GM19240 (cell line): ENCODE measurements around the gene PRPF39.
A peak's percentile ranks its signal among the peaks of the same experiment; 100 is the strongest.
"Not testable (repeated sequence)": the region's sequence is repeated elsewhere in the genome, so short reads cannot be mapped to it uniquely, and the experiment has no call there.

Experiments used
- DNase-seq: peaks from one replicate; pipeline ENCODE4 v3.0.0; 2011; ENCODE audit warnings: low spot score; ENCODE audit not compliant: insufficient read length

Gene PRPF39

DNA sequence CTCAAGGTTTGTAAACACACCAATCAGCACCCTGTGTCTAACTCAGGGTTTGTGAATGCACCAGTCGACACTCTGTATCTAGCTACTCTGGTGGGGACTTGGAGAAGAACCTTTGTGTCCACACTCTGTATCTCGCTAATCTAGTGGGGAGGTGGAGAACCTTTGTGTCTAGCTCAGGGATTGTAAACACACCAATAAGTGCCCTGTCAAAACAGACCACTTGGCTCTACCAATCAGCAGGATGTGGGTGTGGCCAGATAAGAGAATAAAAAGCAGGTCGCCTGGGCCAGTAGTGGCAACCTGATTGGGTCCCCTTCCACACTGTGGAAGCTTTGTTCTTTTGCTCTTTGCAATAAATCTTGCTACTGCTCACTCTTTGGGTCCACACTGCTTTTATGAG is 2.8 kb upstream of the PRPF39 start:
- DNase-seq = not testable (repeated sequence)

DNA sequence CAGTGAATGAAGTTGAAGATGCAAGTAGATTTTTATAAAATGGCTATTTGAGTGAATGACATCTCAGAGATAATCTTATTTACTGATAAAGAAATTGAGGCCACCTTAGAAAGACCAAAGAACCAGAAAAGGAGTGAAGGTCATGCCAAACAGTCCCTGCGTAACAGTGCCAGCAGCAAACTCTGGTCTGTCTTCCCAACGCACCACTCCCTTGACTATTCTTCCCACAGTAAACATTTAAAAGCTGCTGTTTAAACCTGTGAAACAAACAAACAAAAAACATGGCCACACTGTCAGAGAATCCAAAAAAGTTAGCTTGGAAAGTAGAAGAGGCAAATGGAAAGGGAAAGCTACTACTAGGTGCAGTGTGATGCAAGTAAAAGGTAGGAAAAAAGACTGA is 1.5 kb upstream of the PRPF39 start:
- DNase-seq = no peak

DNA sequence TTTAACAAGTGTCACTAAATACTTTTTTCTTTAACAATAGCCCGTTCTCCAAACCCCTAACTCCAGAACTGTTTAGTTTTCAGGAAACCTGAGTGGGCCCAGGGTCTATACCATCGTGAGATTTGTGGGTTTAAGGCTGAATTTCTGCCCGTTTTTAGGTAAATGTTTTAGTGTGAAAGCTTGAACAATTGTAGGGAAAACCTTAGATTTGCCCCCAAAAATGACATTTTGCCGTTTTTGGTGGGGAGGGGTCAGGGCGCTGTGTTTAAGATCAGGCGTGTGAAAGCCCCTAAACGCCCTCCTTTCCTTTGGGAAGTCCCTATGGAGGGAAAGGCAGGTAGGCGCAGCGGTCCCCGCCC is 320 bp upstream of the PRPF39 start:
- DNase-seq = no peak

DNA sequence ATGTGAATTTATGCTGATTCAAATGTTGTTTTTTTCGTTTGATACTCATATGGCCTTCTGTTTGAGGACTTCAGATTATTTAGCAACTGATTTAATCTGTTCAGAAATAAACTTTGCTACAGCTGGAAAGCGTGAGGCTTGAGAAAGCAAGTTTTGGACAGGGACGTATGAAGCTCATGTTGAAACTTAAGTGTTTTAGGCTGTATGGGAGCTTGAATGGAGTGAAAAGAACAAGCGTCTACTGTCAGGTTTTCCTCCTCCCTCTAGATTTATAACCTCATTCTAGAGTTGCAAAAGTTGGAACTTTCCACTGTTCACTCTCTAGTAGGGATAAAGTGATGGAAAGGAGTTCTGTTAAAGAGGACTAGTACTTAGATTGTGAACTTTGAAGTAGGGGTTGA is 1.0 kb downstream of the PRPF39 start:
- DNase-seq = no peak

DNA sequence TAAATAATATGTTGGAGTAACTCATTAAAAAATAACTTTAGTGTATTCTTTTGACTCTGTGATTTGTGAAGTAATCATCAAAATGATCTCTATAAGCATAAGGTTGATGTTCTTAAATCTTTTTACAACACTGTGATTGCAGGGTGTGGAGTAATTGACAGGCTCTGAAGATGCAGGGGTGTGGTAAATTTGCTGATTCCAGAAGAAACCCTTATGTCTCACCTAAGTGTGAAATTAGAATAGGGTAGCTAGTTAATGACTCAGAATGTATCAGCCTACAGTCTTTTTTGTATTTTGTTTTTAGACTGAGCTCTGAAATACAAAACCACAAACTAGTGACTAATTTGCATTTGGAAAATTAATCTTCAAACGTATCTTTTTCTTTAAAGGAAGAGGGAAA is 5.9 kb downstream of the PRPF39 start:
- DNase-seq = no peak

DNA sequence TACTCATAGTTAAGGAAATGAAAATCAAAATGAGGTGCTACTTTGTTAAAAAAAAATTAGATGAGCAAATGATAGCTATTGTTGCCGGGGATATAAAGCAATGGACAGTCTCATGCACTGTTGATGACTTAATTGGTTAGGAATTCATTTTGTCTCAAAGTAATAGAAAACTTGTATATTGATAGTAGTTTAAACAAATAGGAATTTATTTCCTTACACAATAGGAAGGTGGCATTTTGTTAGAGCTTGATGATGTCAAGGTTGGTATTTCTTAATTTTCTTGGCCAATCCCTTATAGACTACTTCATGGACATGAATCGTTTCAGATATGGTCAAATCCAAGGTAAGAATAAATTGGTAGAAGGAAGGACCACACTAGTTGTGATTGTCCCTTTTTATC is 7.8 kb downstream of the PRPF39 start:
- no peak for DNase-seq

DNA sequence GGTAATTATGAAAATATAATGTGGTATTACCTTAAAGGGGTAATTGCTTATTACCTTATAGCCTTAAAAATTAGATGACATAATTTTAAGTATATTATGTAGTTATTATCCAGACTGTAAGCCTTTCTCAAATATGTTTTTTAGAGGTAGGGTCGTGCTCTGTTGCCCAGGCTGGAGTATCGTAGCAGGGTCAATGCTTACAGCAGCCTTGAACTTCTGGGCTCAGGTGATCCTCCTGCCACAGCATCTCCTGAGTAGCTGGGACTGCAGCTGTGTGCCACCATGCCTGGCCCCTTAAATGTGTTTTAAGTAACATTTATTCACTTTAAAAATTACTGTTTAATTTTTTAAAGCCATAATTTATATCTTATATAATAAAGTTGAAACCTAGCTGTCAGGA is 10.4 kb downstream of the PRPF39 start:
- DNase-seq = no peak

DNA sequence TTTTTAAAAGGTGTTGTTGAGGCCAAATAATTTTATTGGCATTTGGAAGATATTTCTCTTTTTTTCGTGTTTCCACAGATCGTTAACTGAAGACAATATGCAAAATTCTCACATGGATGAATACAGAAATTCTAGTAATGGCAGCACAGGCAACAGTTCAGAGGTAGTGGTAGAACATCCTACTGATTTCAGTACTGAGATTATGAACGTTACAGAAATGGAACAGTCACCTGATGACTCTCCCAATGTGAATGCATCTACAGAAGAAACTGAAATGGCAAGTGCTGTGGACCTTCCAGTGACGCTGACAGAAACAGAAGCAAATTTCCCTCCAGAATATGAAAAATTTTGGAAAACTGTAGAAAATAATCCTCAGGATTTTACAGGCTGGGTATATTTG is 11.2 kb downstream of the PRPF39 start:
- DNase-seq = no peak

DNA sequence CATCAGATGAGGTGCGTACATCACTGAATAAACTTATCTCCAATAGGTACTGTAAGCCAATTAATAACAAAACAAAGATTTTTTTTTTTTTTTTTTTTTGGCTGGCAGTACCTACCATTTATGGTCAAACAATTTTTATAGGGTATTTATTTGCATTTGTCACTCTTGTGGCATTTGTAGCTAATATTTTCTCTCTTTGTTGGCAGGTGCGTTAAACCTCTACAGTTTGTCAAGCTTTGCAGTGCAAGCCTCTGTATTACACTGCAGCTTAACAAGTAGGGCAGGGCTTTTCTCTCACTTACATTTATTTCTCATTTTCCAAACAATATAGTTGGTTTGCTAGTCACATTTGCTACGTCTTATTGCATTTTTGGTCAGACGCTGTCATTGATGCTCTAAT is 12.3 kb downstream of the PRPF39 start:
- no peak for DNase-seq

DNA sequence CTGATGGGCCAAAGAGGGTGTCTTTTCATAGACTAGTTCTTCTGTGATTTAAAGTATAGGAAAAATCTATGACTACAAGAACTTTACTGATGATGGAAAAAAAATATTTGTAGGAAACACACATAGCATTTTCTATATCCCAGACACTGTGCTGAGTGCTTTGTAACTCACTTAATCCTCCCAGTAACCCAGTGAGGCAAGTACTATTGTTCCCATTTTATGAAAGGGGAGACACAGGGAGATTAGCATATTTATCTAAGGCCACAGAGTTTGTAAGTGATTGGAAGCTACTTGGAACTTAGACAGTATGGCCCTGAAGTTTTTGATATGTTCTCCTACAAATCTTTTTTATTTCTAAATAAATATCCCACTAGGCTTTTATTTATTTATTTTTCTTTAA is 19.9 kb downstream of the PRPF39 start:
- DNase-seq = no peak

DNA sequence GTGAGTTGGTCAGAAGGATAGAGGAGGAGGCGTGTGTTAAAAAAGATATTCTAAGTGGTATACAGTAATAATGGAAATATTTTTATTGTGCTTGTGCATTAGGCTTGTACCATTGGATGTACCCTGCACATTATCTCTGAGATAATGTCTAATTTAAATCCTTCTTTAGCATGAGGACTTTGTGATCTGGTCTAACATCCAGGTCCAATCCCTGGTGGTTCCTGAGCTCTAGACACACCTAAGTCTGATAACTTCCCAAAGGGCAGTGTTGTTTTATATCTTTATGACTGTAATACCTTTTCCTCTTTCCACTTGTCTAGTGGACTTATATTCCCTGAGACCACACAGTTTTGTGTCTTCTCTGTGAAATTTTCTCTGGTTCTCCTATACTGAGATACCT is 20.6 kb downstream of the PRPF39 start:
- DNase-seq = no peak

DNA sequence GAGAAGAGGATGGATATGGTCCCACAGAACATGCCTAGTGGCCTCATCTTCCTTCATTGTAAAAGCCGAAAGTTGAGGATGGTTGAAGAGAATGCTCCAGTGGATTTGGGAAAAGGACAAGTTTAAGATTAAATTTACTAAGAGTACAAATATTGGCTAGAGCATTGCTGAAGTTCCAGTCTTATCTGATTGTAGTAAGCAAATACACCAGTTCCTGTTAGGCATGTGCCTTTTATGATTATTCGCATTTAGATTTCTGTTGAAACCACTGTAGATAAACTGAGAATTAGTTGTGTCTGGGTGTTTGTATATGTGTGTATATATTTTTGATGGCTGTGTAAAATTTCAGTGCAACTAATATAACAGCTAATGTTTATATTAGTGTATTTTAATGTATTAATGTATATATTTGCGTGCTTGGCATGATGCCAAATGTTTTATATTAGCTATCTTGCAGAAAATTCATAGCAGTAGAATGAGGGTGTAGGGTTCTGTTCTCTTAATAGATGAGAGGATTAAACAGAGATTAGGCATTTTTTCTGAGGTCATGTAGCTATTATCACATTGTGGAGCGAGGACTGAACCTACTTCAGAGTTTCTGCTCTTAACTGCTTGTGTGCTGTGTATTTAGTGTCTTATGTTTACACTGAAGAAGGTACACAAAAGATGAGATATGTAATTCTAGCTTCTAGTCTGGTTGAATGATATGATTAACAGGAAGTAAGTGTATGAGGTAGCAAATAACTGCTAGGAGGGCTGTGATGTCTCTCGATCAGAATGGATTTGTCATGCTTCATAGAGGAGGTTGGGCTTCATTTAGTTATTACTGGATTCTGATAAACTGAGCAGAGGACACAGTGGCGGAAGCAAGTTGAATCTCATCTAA is 29.2 kb downstream of the PRPF39 start:
- no peak for DNase-seq

DNA sequence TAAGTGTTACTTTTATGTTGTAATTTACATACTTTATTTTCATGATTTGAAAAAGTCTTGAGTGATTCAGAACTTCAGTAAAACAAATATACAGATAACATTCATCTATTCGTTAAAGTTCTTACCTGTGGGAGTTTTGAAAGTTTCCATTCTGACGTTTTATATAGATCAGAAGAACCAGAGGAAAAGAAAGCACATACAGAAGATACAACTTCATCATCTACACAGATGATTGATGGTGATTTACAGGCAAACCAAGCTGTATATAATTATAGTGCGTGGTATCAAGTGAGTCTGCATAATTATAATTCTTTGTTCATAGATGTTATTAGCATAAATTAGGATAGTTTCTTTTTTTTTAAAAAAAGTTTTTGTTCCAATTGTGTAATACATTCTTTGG is 30.4 kb downstream of the PRPF39 start:
- DNase-seq = no peak

DNA sequence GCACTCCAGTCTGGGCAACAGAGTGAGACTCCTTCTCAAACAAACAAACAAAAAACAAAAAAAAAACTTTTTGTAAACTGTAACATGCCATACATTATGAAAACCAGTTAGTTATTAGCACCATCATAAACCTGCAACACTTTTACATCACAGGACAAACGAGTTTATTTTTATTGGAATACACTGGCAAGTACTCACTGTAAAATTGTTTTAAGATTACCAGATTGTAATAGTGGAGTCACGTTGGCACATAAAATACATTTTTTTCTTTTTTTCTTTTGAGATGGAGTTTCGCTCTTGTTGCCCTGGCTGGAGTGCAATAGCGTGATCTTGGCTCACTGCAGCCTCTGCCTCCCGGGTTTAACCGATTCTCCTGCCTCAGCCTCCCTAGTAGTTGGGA is 34.7 kb downstream of the PRPF39 start:
- no peak for DNase-seq

DNA sequence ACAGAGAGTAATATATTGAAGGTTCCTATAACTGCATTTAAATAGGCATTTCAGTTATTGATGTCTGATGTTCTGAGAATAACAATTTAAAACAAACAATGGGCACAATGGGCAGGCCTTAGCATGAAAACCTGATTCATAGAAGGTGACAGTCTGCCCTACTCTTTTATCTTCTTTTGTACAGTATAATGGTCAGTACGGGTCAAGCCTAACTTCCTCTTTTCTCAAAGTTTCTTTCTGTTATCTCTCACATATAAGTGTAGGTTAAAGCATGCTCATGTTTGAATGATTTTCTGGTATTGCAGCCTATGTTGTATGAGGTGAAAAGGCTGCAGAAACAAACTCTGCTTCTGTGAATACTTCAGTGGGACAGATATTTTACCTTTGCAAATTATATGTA is 36.2 kb downstream of the PRPF39 start:
- DNase-seq = no peak

DNA sequence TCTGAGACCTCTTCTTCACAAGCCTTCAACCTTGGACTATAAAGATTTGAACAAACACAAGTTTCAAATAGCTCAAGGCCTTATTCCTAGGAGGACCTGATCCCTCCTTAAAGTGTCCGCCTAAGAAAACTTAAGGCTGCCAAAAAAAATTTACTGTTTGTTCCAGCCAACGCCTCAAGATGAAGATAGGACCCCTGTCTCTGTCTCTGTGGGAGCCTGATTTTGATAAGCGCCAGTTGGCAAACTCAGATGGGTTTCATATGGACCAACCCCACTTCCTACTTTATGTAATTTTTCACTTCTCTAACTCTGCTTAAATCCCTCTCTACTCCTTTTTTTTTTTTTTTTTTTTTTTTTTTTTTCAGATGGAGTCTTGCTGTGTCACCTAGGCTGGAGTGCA is 39.4 kb downstream of the PRPF39 start:
- no peak for DNase-seq

DNA sequence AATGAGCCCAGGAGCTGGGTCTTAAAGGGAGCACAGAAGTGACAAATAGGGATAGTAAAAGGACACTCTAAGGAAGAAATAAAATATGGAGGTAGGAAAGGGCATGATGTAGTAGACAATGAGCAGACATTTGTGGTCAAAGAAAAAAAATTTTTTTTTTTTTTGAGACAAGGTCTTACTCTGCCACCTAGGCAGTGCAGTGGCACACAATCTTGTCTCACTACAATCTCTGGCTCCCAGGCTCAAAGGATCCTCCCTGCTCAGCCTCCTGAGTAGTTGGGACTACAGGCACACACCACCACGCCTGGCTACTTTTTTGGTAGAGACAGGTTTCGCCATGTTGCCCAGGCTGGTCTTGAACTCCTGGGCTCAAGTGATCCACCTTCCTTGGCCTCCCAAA is 41.8 kb downstream of the PRPF39 start:
- no peak for DNase-seq

DNA sequence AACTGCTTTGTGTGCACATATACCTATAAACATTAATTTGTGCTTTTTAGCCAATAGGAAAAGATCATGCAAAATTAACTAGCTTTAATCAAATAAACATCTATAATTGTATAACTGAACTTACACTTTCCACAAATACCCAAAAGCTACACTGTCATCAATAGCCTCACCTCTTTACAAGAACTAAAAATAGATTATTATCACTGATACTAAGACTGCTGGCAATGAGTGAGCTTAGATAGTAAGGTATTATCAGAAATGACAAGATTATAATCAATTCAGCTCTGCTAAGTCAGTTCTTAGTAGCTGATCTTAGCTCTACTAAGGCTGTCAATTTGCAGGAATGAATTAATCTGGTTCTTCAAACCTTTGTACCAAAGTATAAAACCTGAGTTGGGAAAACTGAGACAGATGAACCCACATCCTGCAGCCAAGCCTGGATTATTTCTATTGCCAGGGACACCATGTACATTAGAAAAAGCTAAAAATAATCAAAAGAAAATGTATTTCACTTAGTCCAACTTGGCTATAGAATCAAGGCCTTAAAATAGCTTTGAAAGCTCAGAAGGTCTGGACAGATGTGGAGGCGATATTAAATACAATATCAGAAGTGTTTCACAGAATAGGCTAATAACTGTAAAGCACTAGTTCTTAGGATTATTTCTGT is 45.2 kb downstream of the PRPF39 start:
- DNase-seq = no peak

DNA sequence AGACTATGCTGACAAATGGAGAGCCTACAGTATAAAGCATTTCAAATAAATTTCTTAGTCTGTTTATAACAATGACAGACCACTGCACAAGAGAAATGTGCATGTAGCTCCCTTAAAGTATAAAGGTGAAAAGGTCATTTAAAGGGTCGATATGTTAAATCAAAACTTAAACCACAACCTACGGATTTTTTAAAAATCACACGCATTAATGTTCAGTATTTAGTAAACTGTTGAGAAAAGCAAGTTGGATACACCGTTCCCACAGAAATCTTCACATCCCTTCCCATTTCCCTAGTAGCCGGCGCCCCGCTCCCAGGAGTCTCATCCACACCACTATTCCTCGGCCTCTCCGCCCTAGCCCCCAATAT is 49.8 kb downstream of the PRPF39 start:
- DNase-seq = no peak

DNA sequence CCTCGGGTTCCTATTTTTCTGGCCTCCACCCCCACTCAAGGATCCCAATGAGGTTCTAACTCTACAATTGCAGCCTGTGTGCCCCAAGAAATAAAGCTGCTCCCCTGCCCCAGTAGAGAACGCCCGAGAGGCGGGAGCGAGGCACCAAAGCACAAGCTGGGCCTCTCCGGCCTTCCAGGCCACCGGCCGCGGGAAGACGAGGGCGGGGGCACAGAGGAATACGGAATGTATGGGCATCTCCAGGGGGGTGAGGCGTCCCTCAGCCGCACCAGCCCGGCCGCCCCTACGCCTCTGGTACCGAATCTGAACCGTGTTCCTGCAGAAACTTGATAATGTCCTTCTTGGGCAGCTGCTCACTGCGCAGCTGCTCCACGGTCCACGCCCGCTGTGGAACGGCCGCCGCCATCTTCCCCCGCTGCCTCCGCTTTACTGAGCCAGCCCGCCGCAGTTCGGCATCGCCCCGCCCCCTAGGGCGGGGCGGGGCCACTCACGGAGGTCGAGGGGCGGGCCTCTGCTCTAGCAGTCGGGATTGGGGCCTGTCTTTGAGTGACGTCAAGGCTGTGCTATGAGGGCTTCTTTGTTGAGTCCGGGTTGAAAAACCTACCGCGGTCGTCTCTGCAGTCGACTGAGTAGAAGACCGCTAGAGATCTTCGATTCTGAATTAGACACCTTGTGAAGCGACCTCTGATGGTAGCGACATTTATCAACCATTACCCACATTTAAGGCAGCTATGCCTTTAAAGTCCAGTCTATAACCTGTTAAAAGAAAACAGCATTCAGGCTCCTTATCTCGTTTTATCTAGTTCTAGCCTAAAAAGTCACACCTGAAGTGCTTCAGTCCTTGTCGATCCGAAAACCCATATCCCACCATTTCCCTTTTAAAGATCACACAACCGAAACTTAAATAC is 50.4 kb downstream of the PRPF39 start, which contains the start of gene FKBP3:
Gene FKBP3 (minus strand): TSS at position 431 of the 908 bp plus-strand sequence. CDS start 25 bp downstream, at position 406.
- peak; percentile 79 for DNase-seq

DNA sequence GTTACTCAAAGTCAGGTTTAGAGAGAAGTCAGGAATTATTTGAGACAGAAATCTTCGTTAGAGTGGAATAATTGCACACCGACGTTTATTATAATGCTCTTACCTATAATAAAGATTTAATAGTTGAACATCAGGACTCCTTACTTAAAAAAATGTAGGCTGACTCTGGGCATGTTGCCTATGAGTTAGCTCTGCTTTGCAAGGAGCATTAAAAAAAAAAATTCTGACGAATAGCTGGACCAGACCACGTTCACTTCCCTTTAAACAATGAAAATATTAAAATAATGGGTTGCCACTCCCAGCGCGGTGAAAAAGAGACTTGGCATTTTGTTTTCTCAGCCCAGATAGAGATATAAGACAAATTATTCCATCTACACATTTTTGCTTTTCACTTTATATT is 51.2 kb downstream of the PRPF39 start:
- no peak for DNase-seq
